AG04450 (cell line): ENCODE measurements around the gene DNAJA4. TPM values are rescaled to one million over a fixed set of nuclear protein-coding genes. Genes with fewer than 3 reads are reported as not detected.

Source experiments
- CTCF ChIA-PET: fragments of 300-600, 350-600 bp; formaldehyde crosslinking; extraction: SDS; loops from one replicate; lab custom pipeline; 2022; ENCODE audit warnings: antibody characterized with exemption, inconsistent platforms; lab: Charles Lee
- POLR2A ChIA-PET: fragments of 350-600 bp; formaldehyde crosslinking; extraction: SDS; loops from one replicate; lab custom pipeline; 2021; ENCODE audit warnings: antibody characterized with exemption, inconsistent platforms; lab: Yijun Ruan, JAX
- DNase-seq: peaks from one replicate; pipeline ENCODE4 v3.0.0-alpha.2; 2011; ENCODE audit warnings: low read depth, low spot score
- H3K27ac ChIP-seq: one replicate; pipeline ENCODE4 v1.5.1; 2012; ENCODE audit warnings: low read depth, low read length, control low read depth
- H3K27me3 ChIP-seq: one replicate; pipeline ENCODE4 v1.6.0; 2012; ENCODE audit warnings: low read length; ENCODE audit not compliant: control insufficient read depth, insufficient read depth
- H3K4me3 ChIP-seq: 2 replicates; pipeline ENCODE4 v1.5.1; 2011; ENCODE audit warnings: mild to moderate bottlenecking, low read depth, low read length, control low read depth
- H3K9me3 ChIP-seq: 2 replicates; pipeline ENCODE4 v1.5.1; 2012; ENCODE audit warnings: low read length; ENCODE audit not compliant: control insufficient read depth, insufficient read depth
- polyA plus RNA-seq: library from polyadenylated mRNA; depleted of rRNA; stranded (reverse); fragments of >200 nt; gene quantifications from 2 replicates; pipeline ENCODE4 v1.2.3, GENCODE V29; 2011
- TF ChIP-seq, protein P1 (sequence below): IDR thresholded peaks from 2 replicates; pipeline ENCODE4 v1.5.1; 2011; ENCODE audit warnings: low read depth, low read length, control low read depth, inconsistent platforms

The DNAJA4 gene
- polyA plus RNA-seq, 1 experiment, result 2.5 TPM

GRCh38 chr15:78302579-78303312 is 38.4 kb downstream of the DNAJA4 start:
- DNase-seq, result peak; percentile 39
- Histone ChIP-seq H3K27ac (peak overlapping the region; percentile 86), H3K4me3 (no peak overlapping the region), H3K27me3 (no peaks in the 10 kb centered on the region), H3K9me3 (peaks cover 7% of the 10 kb centered on the region; the same call in 1 of the 2 replicates)
- ChIA-PET CTCF (interaction anchor here (9.1 kb wide), 1 partner anchor 120 kb away, joined by 112 read pairs; no protein-coding TSS in a partner anchor), POLR2A (no interaction called here)
- TF ChIP-seq, protein P1, sequence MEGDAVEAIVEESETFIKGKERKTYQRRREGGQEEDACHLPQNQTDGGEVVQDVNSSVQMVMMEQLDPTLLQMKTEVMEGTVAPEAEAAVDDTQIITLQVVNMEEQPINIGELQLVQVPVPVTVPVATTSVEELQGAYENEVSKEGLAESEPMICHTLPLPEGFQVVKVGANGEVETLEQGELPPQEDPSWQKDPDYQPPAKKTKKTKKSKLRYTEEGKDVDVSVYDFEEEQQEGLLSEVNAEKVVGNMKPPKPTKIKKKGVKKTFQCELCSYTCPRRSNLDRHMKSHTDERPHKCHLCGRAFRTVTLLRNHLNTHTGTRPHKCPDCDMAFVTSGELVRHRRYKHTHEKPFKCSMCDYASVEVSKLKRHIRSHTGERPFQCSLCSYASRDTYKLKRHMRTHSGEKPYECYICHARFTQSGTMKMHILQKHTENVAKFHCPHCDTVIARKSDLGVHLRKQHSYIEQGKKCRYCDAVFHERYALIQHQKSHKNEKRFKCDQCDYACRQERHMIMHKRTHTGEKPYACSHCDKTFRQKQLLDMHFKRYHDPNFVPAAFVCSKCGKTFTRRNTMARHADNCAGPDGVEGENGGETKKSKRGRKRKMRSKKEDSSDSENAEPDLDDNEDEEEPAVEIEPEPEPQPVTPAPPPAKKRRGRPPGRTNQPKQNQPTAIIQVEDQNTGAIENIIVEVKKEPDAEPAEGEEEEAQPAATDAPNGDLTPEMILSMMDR, result no peak

DNA sequence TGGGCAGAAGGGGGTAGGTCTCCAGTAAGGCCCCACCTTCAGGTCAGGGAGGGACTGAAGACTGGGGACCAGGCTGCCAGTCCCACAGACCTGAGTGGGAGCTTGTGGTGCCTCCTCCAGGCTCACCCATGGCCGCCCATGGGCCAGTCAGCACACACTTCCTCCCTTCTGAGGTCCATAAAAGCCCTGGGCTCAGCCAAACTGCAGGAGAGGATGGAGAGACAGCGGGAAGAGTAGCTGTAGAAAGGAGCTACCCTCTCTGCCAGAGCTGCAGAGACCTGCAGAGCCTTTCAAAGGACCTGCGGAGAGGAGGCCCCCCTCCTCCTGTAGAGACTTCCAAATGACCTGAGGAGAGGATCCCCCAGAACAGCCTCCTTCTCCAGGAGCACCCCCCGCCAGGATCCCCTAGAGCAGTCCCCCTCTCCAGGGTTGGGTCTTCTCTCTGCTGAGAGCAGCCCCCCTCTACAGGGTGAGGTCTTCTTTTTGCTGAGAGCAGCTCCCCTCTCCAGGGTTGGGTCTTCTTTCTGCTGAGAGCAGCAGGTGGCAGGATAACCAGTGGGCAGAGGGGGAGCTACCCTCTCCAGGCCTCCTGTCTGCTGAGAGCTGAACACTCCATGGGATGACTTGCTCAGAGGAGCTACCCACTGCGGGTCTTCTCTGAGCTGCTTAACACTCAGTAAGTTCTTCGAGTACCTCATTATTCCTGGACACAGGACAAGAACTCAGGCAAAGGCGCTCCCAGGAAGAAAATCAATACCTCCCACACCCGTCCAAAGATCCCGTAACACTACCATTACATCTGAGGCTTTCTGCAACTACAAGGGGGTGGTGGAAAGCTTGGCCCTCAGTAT is 40.1 kb downstream of the DNAJA4 start:
- POLR2A ChIA-PET, result no interaction called here
- no peak for DNase-seq
- peaks cover 3% of the 10 kb centered on the region for H3K27me3 ChIP-seq
- H3K27ac ChIP-seq, result no peak overlapping the region
- TF ChIP-seq, protein P1, result no peak
- CTCF ChIA-PET, result interaction anchor here (9.1 kb wide), 1 partner anchor 118 kb away, joined by 112 read pairs; no protein-coding TSS in a partner anchor
- no peak overlapping the region for H3K4me3 ChIP-seq
- H3K9me3 ChIP-seq, result peaks cover 7% of the 10 kb centered on the region; the same call in 1 of the 2 replicates

DNA sequence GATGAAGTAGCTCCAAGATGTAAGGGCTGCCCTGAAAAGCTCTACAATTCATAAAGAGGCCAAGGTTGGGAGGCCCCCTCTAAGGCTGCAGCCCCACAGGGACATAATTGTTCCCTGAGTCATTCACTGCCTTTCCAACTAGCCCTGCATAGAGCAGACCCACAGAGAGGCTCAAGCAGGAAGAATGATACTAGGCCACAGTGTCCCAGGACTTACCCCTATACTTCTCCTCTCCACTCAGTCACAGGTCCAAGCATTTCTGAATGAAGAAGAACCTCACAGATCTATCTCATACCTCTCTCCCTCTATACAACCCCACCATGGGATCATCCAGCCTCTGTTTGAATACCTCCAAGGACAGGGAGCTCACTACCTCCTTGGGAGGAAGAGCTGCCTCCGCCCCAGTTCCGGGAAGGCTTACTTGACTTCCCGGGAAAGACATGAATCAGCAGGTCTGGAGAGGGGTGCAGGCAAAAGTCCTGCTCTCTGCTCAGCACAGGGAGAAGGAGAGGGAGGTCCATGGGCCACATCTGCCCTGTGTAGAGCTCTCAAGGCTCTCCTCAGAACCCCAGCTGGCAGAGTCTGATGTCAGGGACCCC is 41.9 kb downstream of the DNAJA4 start:
- TF ChIP-seq, protein P1, result no peak
- Histone ChIP-seq H3K9me3 (peaks cover 7% of the 10 kb centered on the region; the same call in 1 of the 2 replicates), H3K27ac (peak overlapping the region; percentile 39), H3K4me3 (no peak overlapping the region), H3K27me3 (peaks cover 3% of the 10 kb centered on the region)
- peak; percentile 27 for DNase-seq
- POLR2A ChIA-PET, result interaction anchor here (0.6 kb wide), 2 partner anchors 24 to 132 kb away, joined by 3 read pairs; partner anchors contain the start of gene IREB2
- CTCF ChIA-PET, result interaction anchor here (0.7 to 9.1 kb wide), 4 partner anchors 98 to 121 kb away, joined by 3 to 112 read pairs (median 32); no protein-coding TSS in a partner anchor

GRCh38 chr15:78307976-78308375 is 43.6 kb downstream of the DNAJA4 start:
- ChIA-PET POLR2A (no interaction called here), CTCF (interaction anchor here (0.7 to 9.1 kb wide), 16 partner anchors 7 to 402 kb away, joined by 3 to 112 read pairs (median 4); partner anchors contain the start of genes IREB2 and SKIC8)
- Histone ChIP-seq H3K27me3 (peaks cover 7% of the 10 kb centered on the region), H3K27ac (no peak overlapping the region), H3K9me3 (peaks cover 7% of the 10 kb centered on the region; the same call in 1 of the 2 replicates), H3K4me3 (no peak overlapping the region)
- no peak for DNase-seq
- TF ChIP-seq, protein P1, result no peak
